ENCODE data around the gene ELF5. TPM values are rescaled to one million over a fixed set of nuclear protein-coding genes. Genes with fewer than 3 reads are reported as not detected.

Gene ELF5
- total RNA-seq, 1 donor from 2014 or later, result not detected

DNA sequence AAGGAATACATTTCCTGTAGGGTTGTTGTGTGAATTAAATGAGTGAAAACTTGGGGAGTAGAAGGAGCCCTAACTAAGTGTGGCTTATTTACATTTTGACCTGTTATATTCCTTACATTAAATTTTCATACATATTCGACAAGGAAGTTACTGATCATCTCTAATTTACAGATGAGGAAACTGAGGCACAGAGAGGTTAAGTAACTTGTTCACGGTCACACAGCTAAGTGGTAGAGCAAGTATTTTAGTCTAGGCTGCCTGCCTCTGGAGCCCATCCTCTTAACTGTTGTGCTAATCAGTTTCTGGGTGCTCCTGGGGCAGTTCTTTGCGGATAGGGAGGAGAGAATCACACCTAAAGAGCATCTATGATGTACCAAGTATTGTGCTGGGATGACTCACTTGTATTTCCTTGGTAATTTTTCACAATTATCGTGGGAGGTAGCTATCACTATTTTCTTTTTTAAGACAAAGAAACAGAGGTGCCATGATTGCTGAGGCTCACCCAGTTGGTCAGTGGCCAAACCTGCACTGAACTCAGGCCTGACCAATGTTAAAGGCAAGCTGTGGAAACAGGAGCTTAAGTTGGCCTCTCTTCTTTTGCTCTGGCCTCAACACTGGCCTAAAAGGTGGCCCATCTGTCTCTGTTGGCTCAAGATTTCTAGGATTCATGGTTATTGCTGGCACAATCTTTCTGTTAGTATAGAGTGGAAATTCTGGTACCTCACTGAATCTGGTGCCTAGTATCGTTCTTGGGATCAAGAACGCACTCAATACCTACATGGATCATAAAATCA is 2.9 kb upstream of the ELF5 start:
- TF ChIP-seq, protein P1, sequence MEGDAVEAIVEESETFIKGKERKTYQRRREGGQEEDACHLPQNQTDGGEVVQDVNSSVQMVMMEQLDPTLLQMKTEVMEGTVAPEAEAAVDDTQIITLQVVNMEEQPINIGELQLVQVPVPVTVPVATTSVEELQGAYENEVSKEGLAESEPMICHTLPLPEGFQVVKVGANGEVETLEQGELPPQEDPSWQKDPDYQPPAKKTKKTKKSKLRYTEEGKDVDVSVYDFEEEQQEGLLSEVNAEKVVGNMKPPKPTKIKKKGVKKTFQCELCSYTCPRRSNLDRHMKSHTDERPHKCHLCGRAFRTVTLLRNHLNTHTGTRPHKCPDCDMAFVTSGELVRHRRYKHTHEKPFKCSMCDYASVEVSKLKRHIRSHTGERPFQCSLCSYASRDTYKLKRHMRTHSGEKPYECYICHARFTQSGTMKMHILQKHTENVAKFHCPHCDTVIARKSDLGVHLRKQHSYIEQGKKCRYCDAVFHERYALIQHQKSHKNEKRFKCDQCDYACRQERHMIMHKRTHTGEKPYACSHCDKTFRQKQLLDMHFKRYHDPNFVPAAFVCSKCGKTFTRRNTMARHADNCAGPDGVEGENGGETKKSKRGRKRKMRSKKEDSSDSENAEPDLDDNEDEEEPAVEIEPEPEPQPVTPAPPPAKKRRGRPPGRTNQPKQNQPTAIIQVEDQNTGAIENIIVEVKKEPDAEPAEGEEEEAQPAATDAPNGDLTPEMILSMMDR (IDR thresholded peaks at IDR 0.05; ENCODE audit: partially characterized antibody, unreplicated experiment), result no peak
- no peak overlapping the region for H3K4me3 Mint-ChIP-seq (ENCODE audit: unreplicated experiment)
- H3K27me3 Mint-ChIP-seq (ENCODE audit: unreplicated experiment), result no peaks in the 10 kb centered on the region
- peaks cover 1% of the 10 kb centered on the region for H3K4me1 Mint-ChIP-seq (ENCODE audit: low read depth, unreplicated experiment)
- no peaks in the 10 kb centered on the region for H3K36me3 Mint-ChIP-seq (ENCODE audit: unreplicated experiment)
- DNase-seq, result no peak
- no peaks in the 10 kb centered on the region for H3K9me3 Mint-ChIP-seq (ENCODE audit: unreplicated experiment)
- H3K27ac Mint-ChIP-seq (ENCODE audit: unreplicated experiment), result no peak overlapping the region

DNA sequence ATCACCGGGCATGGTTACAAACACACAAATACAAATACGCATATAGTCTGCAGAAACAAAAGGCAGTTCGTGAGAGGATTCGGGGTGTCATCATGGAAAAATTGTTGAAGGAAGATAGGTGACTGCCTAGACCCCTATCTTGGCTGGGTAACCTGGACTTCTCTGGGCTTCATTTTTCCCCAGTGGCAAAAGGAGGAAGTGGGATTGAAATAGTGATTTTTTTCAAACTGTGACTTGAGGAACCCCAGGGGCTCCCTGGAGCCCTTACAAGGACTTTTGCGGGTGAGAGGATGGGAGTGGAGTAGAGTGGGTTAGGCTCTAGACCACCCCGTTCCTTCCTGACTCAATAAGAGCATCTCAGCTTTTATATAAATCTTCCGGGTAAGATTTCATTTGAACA is 1.0 kb upstream of the ELF5 start:
- TF ChIP-seq, protein P1 (IDR thresholded peaks at IDR 0.05; ENCODE audit: partially characterized antibody, unreplicated experiment), result peak; percentile 5
- DNase-seq, result no peak
- H3K4me1 Mint-ChIP-seq (ENCODE audit: low read depth, unreplicated experiment), result peaks cover 1% of the 10 kb centered on the region
- H3K9me3 Mint-ChIP-seq (ENCODE audit: unreplicated experiment), result no peaks in the 10 kb centered on the region
- H3K27ac Mint-ChIP-seq (ENCODE audit: unreplicated experiment), result no peak overlapping the region
- H3K36me3 Mint-ChIP-seq (ENCODE audit: unreplicated experiment), result no peaks in the 10 kb centered on the region
- H3K27me3 Mint-ChIP-seq (ENCODE audit: unreplicated experiment), result no peaks in the 10 kb centered on the region
- H3K4me3 Mint-ChIP-seq (ENCODE audit: unreplicated experiment), result no peak overlapping the region

DNA sequence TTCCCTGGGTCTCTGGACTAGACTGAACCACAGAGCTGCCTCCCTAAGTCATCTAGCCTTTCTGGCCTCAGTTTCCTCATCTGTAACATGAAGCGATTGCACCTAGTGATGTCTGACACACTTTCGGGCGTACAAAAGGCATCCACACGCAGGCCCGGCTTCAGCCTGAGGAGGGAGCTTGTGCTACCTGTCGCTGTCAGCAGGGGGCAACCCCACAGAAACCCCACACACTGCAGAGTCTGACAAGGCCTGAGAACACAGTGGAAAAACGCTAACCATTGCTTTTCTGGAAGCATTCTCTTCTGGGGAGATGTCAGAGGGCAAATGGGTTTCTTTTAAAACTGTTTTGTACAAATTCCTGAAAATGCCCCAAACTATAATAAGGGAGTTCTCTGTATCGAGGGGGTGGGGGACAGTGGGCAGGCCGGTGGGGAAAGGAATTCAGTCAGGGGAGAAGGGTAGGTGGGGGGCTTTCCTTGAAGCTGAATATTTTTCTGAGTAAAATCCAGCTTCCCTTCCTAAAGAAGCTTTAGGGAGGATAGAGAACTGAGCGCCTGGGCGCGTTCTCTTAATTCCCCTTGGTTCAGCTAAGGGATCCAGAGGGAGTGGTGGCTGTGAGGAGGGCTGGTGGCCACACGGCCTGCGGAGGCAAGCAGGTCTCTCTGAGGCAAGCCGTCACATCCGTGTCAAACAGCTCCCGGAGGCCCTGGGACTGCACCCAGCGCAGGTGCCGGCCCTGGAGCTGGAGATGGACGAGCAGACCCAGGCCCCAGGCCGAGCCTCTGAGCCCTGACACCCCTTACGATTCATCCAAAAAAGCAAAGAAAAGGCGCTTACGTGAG is 533 bp downstream of the ELF5 start:
- TF ChIP-seq, protein P1 (IDR thresholded peaks at IDR 0.05; ENCODE audit: partially characterized antibody, unreplicated experiment), result peak; percentile 89
- H3K4me1 Mint-ChIP-seq (ENCODE audit: low read depth, unreplicated experiment), result peaks cover 1% of the 10 kb centered on the region
- H3K4me3 Mint-ChIP-seq (ENCODE audit: unreplicated experiment), result no peak overlapping the region
- no peak overlapping the region for H3K27ac Mint-ChIP-seq (ENCODE audit: unreplicated experiment)
- H3K36me3 Mint-ChIP-seq (ENCODE audit: unreplicated experiment), result no peaks in the 10 kb centered on the region
- no peaks in the 10 kb centered on the region for H3K27me3 Mint-ChIP-seq (ENCODE audit: unreplicated experiment)
- DNase-seq, result peak; percentile 78
- no peaks in the 10 kb centered on the region for H3K9me3 Mint-ChIP-seq (ENCODE audit: unreplicated experiment)

DNA sequence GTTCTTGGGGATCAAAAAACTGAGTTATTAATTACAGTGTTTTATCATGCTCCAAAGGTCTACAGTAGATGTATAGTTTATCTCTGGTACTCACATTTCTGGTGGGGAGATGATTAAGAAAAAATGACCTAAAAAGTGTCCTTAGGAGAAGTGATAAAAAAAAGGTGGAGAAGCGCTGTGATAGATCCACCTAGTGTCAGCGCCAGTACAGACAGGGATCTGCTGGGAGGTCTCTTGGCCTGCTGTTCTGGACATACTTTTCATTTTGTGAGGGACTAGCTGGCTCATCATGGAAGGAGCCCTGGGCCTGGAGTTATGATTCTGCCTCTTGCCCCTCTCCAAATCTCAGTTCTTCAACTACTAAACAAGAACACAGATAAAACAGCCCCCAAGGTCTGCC is 2.9 kb downstream of the ELF5 start:
- no peak for DNase-seq
- Mint-ChIP-seq H3K4me3 (ENCODE audit: unreplicated experiment) (no peak overlapping the region), H3K4me1 (ENCODE audit: low read depth, unreplicated experiment) (peaks cover 1% of the 10 kb centered on the region), H3K27me3 (ENCODE audit: unreplicated experiment) (no peaks in the 10 kb centered on the region), H3K9me3 (ENCODE audit: unreplicated experiment) (no peaks in the 10 kb centered on the region), H3K36me3 (ENCODE audit: unreplicated experiment) (no peaks in the 10 kb centered on the region), H3K27ac (ENCODE audit: unreplicated experiment) (no peak overlapping the region)
- TF ChIP-seq, protein P1 (IDR thresholded peaks at IDR 0.05; ENCODE audit: partially characterized antibody, unreplicated experiment), result no peak

DNA sequence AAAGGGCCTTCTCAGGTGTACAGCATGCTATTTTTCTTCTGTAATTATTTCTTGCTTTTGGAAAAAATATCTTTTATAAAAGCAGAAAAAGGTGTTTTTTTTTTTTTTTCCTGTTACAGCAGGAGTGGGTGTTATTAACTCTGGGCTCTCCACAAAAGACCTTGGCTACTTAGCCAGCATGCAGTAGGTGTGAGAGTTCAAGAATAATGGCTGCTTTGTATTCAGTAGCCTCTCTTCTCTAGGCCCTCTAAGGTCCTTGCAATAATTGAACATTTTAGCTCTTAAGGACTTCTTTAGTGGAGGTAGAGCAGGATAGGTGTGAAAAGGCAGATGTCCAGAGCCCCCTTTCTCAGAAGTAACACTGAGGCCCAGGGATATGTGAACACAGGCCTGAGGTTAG is 3.4 kb downstream of the ELF5 start:
- DNase-seq, result no peak
- TF ChIP-seq, protein P1 (IDR thresholded peaks at IDR 0.05; ENCODE audit: partially characterized antibody, unreplicated experiment), result no peak
- Mint-ChIP-seq H3K4me1 (ENCODE audit: low read depth, unreplicated experiment) (peaks cover 1% of the 10 kb centered on the region), H3K27ac (ENCODE audit: unreplicated experiment) (no peak overlapping the region), H3K4me3 (ENCODE audit: unreplicated experiment) (no peak overlapping the region), H3K36me3 (ENCODE audit: unreplicated experiment) (no peaks in the 10 kb centered on the region), H3K27me3 (ENCODE audit: unreplicated experiment) (no peaks in the 10 kb centered on the region), H3K9me3 (ENCODE audit: unreplicated experiment) (no peaks in the 10 kb centered on the region)

All from glutamatergic neuron (in vitro differentiated cells).